Pancreas (tissue), 10 donors: Measurements from ENCODE around the gene ATXN7L2. TPM values are rescaled to one million over a fixed set of nuclear protein-coding genes. Genes with fewer than 3 reads are reported as not detected.

ENCODE experiments used
- ATAC-seq, 4 donors: fragments of 200-7000 bp; cut with Tn5 transposase; one replicate each; pipeline versions ENCODE4 v1.8.0 to v1.9.1; 2020; ENCODE audit warnings: mild to moderate bottlenecking in 4 of 4, moderate library complexity in 4 of 4
- DNase-seq, 6 donors: peaks; one replicate each; pipeline ENCODE4 v3.0.0-alpha.2; 2020
- FAIRE-seq: peaks from 2 replicates; lab custom pipeline; 2012; peaks lifted over from hg19 to GRCh38; lab: Jason Lieb, UNC
- H3K27ac ChIP-seq, 4 donors: fragments of 200-600 bp; sonication (generic); 1 replicate in 3 of 4; 2 replicates in 1 of 4; pipeline versions ENCODE4 v1.5.0 to v1.8.0; 2020
- H3K27me3 ChIP-seq, 4 donors: fragments of 200-600 bp; one replicate each; pipeline ENCODE4 v1.8.0; 2021
- H3K36me3 ChIP-seq, 3 donors: fragments of 200-600 bp; sonication (generic) in 1 of 3; one replicate each; pipeline versions ENCODE4 v1.5.0 to v1.8.0; 2020 to 2021
- H3K4me1 ChIP-seq, 3 donors: fragments of 200-600 bp; one replicate each; pipeline ENCODE4 v1.8.0; 2021
- H3K4me3 ChIP-seq, 4 donors: fragments of 200-600 bp; sonication (generic) in 2 of 4; one replicate each; pipeline versions ENCODE4 v1.5.0 to v1.8.0; 2020 to 2021
- H3K9me3 ChIP-seq, 4 donors: fragments of 200-600 bp; one replicate each; pipeline ENCODE4 v1.8.0; 2021
- CTCF ChIP-seq, 4 donors: fragments of 200-600 bp; sonication (generic) in 3 of 4; IDR thresholded peaks; one replicate each; pipeline versions ENCODE4 v1.5.0 to v1.8.0; 2021; ENCODE audit warnings: antibody characterized with exemption in 4 of 4
- WGBS, 2 donors: extraction: QIAGEN DNeasy Blood & Tissue Kit; methylation state at CpG; one replicate each; pipeline ENCODE4 v1.1.7; 2013; 5-methylcytosine and 5-hydroxymethylcytosine counted together
- intact Hi-C, 3 donors: fragments of 100-400 bp; cut with DNase I; formaldehyde crosslinking; loops; one replicate each; pipeline versions ENCODE4 v1.11.1 to v1.14.2; 2022
- polyA plus RNA-seq, 2 donors: library from polyadenylated mRNA; stranded (reverse); fragments of 200-250 nt; gene quantifications; one replicate each; pipeline ENCODE4 v1.2.3, GENCODE V29; 2013
- total RNA-seq, 6 donors: library from RNA; stranded (reverse); fragmentation: NEBNext Ultra II Directional in 4 of 6; extraction: Animal tissue kit (Norgen Biotek cat#: 25700) in 4 of 6; gene quantifications; one replicate each; pipeline versions ENCODE4 v1.2.1 to v1.2.4, GENCODE V29; 2021 to 2023
- donor health status: healthy with polysubstance abuse.
- donor health status: DM: no; HTN: no; CAD: no; lungs with moderate emphysema.
- donor health status: DM: no; HTN: no; CAD: no.
- donor health status: control.
- donor health status: control.
- donor health status: Bipolar disorder and iron deficiency.
- donor health status: DM: yes; HTN: yes; CAD: no.
- donor health status: DM: no; HTN: no; CAD: no.
- donor health status: DM: no; HTN: no; CAD: no.
- donor health status: DM: yes; HTN: yes; CAD: no.

Gene ATXN7L2
- total and polyA plus RNA-seq, 8 donors, result 1.1 to 15.7 (median 1.9) TPM

DNA sequence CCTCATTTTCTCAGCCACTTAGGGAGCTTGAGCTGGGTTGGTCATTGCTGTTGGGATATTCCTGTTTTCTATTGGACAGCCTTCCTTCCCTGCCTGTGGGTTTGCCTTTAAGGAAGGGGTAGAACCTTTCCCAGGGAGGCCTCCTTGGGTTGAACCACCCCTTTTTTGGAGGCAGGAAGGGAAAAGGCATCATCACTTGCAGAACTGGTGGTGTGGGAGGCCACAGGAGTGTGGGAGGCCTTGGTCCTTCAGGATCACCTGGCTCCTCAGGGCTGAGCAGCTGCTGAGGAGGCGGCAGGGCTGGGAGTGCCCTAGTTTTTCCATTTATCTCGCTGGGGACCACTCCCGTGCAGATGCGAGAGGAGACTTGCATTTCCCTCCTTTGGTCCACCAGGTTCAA is 9.5 kb downstream of the ATXN7L2 start:
- intact Hi-C loops, result loop anchor here in 1 of 3 donors (5.0 kb wide), 1 partner anchor 39 kb away; no protein-coding TSS in a partner anchor
- Histone ChIP-seq H3K27ac (no peak overlapping the region), H3K4me1 (peaks cover 0 to 7% (median 6%) of the 10 kb centered on the region in 3 donors), H3K9me3 (no peaks in the 10 kb centered on the region), H3K27me3 (no peaks in the 10 kb centered on the region), H3K4me3 (peak overlapping the region in 1 of 4 donors; percentile 88), H3K36me3 (peaks cover 0 to 10% (median 3%) of the 10 kb centered on the region in 3 donors)
- TF ChIP-seq CTCF (IDR thresholded peaks at IDR 0.05), result no peak
- DNase-seq (no peak), ATAC-seq (no peak), FAIRE-seq (no peak)
- 61 to 67% methylated on average over 4 of the region's 4 CpGs for WGBS, 2 donors

- FAIRE-seq, result no peak
- Histone ChIP-seq H3K4me3 (peak within 1 kb of the TSS; percentile 58 to 100 (median 82)), H3K36me3 (peaks cover 0 to 10% (median 3%) of the 10 kb centered on the region in 3 donors), H3K27me3 (no peaks in the 10 kb centered on the region), H3K9me3 (no peaks in the 10 kb centered on the region), H3K27ac (peak within 1 kb of the TSS in 2 of 4 donors; percentile 28 to 73), H3K4me1 (peaks cover 0 to 7% (median 6%) of the 10 kb centered on the region in 3 donors)
- peak; percentile 91 to 98 (median 96) for TF ChIP-seq CTCF (IDR thresholded peaks at IDR 0.05)
- 0% methylated on average over 42 to 44 of the region's 44 CpGs for WGBS, 2 donors
- intact Hi-C loops, result loop anchor here in 1 of 3 donors (5.0 kb wide), 1 partner anchor 38 kb away; no protein-coding TSS in a partner anchor
- DNase-seq, result peak; percentile 83 to 96 (median 89)
- ATAC-seq, result peak; percentile 95 to 98 (median 96)
Measured at GRCh38 chr1:109493805-109494539, 10.3 kb downstream of the ATXN7L2 start, which contains the start of gene CYB561D1. Gene CYB561D1 (plus strand): TSS chr1:109494094. CDS start chr1:109494140, 46 bp downstream.

- FAIRE-seq (no peak), ATAC-seq (no peak), DNase-seq (no peak)
- no peak overlapping the region for H3K27ac ChIP-seq
- no peaks in the 10 kb centered on the region for H3K27me3 ChIP-seq
- intact Hi-C loops, result no loop called here
- H3K4me1 ChIP-seq, result peaks cover 0 to 7% (median 6%) of the 10 kb centered on the region in 3 donors
- H3K4me3 ChIP-seq, result no peak overlapping the region
- H3K36me3 ChIP-seq, result peaks cover 0 to 10% (median 3%) of the 10 kb centered on the region in 3 donors
- no peak for TF ChIP-seq CTCF (IDR thresholded peaks at IDR 0.05)
- WGBS, 2 donors, result 85 to 89% methylated on average over 7 of the region's 7 CpGs
- no peaks in the 10 kb centered on the region for H3K9me3 ChIP-seq
Measured at GRCh38 chr1:109495738-109496137, 12.0 kb downstream of the ATXN7L2 start.

DNA sequence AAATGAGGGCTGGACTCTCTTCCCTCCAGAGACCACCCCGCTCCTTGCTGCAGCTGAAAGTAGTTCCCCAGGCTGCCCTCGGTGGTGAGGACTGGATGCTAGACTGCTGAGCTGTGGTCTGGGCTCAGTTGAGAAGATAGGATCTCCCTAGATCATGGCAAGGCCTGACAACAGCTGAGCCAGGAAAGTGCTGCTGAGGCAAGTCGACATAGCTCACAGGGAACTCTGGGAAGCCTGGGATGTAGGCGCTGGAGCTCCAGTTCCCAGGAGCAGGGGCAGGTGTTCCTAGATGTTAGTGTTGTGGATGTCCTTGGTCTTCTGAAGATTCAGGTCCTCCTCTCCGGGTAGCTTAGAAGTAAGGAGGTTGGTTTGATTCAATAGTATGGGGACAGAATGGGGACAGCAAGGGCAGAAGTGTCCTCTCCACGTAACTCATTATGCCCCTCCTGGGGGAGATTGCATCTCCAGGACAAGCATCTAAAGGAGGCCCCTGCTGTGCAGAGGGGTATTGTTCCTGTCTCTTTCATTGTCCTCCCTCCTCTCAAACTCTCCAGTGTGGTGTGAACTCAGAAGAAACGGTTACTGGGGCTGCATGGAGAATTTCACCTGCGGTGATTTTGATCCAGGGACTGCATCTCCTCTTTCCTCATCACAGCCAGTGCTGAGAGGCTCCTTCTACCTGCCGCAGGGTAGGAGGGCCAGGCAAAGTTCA is 13.9 kb downstream of the ATXN7L2 start:
- Histone ChIP-seq H3K9me3 (no peaks in the 10 kb centered on the region), H3K4me1 (peaks cover 0 to 7% (median 7%) of the 10 kb centered on the region in 3 donors), H3K27ac (no peak overlapping the region), H3K27me3 (no peaks in the 10 kb centered on the region), H3K36me3 (peaks cover 0 to 10% (median 3%) of the 10 kb centered on the region in 3 donors), H3K4me3 (no peak overlapping the region)
- intact Hi-C loops, result no loop called here
- FAIRE-seq (no peak), ATAC-seq (no peak), DNase-seq (no peak)
- 67 to 72% methylated on average over 9 of the region's 9 CpGs for WGBS, 2 donors
- TF ChIP-seq CTCF (IDR thresholded peaks at IDR 0.05), result no peak
